ENCODE results near the gene SEC14L2. TPM values are rescaled to one million over a fixed set of nuclear protein-coding genes. Genes with fewer than 3 reads are reported as not detected.

The SEC14L2 gene
- polyA plus RNA-seq (ENCODE audit: insufficient read length in 10 of 10) = 1 to 10 TPM; 1.2 to 2.8 (median 2.0) TPM
- long read RNA-seq, donor 1, partial matches to known transcripts = 0 of 1 reads
- long read RNA-seq, donor 1, other reads (novel, unspliced or antisense) = 0 of 1 reads
- long read RNA-seq, donor 2, full-length matches to known transcripts = 1 of 1 reads
- long read RNA-seq, donor 2, partial matches to known transcripts = 0 of 1 reads
- long read RNA-seq, donor 2, other reads (novel, unspliced or antisense) = 0 of 1 reads
- long read RNA-seq, donor 3 = 0 reads
- long read RNA-seq, donor 4 = 0 reads
- long read RNA-seq, donor 5, full-length matches to known transcripts = 2 of 2 reads
- long read RNA-seq, donor 5, partial matches to known transcripts = 0 of 2 reads
- long read RNA-seq, donor 5, other reads (novel, unspliced or antisense) = 0 of 2 reads
- long read RNA-seq, donor 6 = 0 reads
- long read RNA-seq, donor 7 = 0 reads
- long read RNA-seq, donor 8 = 0 reads
- long read RNA-seq, donor 9 = 0 reads

- peak; percentile 31 to 77 (median 45) for DNase-seq
Measured at GRCh38 chr22:30396871-30397655, at the start of gene SEC14L2. SEC14L2 (plus strand) TSS chr22:30397018; CDS start chr22:30397117, 99 bp downstream.

- no peak for DNase-seq
Measured at GRCh38 chr22:30347255-30347892, 49.4 kb upstream of the SEC14L2 start.

DNA sequence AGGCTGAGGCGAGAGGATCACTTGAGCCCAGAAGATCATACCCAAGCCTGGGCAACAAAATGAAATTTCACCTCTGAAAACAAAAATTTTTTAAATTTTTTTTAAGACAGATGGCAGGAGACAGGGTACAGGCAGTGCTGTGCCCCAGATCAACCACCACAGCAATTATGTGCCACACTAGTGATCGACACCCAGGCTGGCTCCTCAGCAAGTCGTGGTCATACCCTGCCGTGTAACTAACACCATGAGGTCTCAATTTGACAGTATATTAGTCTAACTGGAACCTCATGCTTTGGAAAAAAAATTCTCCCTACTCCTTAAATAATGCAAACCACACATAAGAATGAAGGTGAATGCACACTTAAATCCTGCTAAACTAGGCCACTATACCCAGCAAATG, 48.4 kb upstream of the SEC14L2 start:
- no peak for DNase-seq

- DNase-seq = no peak
Measured at GRCh38 chr22:30348809-30349208, 48.0 kb upstream of the SEC14L2 start.

GRCh38 chr22:30351226-30351625, 45.6 kb upstream of the SEC14L2 start:
- DNase-seq = no peak

DNA sequence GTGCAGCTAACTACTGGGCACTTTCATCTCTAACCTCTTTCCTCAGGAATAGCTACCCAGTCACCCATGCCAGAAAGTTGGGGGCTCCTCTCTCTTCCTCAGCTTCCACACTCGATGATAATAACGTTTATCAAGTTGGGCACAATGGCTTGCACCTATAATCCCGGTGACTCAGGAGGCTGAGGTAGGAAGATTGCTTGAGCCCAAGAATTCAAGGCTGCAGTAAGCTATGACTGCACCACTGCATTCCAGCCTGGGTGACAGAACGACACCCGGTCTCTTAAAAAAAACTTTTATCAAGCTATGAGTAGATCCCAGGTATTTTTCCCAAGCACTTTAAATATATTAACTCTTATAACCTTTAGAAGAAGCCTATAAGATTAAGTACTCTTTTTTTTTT, 42.2 kb upstream of the SEC14L2 start:
- DNase-seq = no peak

DNA sequence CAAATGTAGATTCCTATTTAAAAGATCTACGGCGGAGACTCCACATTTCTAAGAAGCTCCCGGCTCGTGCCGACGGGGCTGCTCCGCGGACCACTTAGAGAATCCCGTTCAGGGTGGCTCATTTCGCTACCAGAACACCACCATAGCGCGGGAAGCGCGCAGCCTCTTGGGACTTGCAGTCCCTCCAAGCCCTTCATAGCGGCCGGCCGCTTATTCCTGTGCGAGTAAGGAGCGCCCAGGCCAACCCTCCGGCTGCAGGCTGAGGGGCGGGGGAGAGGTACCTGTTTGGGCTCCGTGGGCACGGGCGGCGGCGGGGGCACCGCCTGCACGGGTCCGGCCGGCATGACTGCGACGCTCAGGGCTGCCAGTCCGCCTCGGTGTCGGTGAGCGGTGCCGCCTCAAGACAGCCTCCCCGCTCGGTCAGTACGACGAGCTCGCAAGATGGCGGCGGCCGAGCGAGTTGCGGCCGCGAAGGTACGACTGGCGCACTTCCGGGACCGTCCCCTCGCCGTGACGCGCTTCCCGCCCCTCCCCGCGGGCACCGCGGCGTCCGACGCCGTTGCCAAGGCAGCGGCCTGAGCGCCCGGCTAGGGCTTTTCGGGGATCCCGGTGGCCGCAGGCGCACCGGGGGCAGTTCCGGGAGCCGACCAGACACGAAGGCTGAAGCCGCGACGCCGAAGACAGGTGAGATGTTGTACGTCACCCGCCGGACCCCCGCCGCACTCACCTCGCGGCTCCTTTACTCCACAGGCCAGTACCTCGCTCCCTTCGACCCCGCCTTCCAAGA, 40.2 kb upstream of the SEC14L2 start, which contains the start of the genes CCDC157 and SF3A1:
TSS of gene CCDC157 (plus strand) at position 559 of the 787 bp plus-strand sequence. CDS start 8,994 bp downstream, outside the sequence.
TSS of gene SF3A1 (minus strand) at position 446 of the 787 bp plus-strand sequence. CDS start at position 344, 102 bp downstream.
- DNase-seq = peak; percentile 87 to 97 (median 94)

- DNase-seq = peak in 1 of 3 donors; percentile 5
Measured at GRCh38 chr22:30357236-30357570, 39.6 kb upstream of the SEC14L2 start.

GRCh38 chr22:30357650-30358215, 39.1 kb upstream of the SEC14L2 start:
- no peak for DNase-seq

- no peak for DNase-seq
Measured at GRCh38 chr22:30358541-30358940, 38.3 kb upstream of the SEC14L2 start.

- DNase-seq = no peak
Measured at GRCh38 chr22:30361916-30362650, 34.7 kb upstream of the SEC14L2 start.

- no peak for DNase-seq
Measured at GRCh38 chr22:30362651-30363281, 34.1 kb upstream of the SEC14L2 start.

- DNase-seq = no peak
Measured at GRCh38 chr22:30365891-30366290, 30.9 kb upstream of the SEC14L2 start.

GRCh38 chr22:30368420-30368819, 28.4 kb upstream of the SEC14L2 start:
- DNase-seq = no peak

DNA sequence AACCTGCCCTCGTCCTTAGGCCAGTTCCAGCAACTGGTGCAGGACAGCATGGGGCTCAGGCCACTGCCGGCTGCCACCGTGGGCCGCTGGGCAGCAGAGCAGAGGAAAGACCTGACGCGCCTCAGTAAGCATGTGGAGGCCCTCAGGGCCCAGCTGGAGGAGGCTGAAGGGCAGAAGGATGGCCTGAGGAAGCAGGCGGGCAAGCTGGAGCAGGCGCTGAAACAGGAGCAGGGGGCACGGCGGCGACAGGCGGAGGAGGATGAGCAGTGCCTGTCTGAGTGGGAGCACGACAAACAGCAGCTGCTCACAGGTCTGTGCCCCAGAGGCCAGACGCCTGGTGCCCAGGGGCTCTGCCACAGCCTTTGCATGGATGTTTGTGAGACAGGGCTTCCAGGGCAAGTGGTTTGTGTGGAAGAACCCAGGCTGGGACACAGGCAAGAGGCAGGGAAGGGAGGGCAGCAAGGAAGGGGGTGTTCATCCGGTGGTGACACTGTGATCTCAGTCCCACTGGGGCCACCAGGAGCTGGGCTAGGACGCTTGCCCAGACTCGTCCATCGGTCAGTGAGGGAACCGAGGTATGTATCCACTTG, 26.1 kb upstream of the SEC14L2 start:
- no peak for DNase-seq

GRCh38 chr22:30371321-30371720, 25.5 kb upstream of the SEC14L2 start:
- no peak for DNase-seq

- DNase-seq = no peak
Measured at GRCh38 chr22:30371981-30372380, 24.8 kb upstream of the SEC14L2 start.

DNA sequence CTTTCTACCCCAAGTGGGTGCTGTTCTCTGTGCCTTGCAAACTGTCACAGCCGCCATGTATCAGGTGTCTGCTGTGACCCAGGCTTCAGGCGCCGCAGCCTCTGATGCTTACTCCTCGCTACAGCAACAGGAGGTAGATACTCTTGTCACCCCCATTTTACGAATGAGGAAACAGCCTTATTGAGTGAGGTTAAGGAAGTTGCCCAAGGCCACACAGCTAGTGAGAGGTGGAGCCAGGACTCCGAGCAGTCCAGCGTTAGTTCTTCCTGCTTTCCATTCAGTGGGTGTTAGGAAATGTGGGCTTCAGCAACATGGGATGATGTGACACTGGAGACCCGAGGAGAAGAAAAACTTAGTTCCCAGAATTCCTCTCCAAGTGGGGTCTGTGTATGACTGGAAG, 23.9 kb upstream of the SEC14L2 start:
- DNase-seq = no peak

Measured in muscle of back (tissue), 13 donors.